K562 (cell line): ENCODE measurements around the gene G6PC3. TPM values are rescaled to one million over a fixed set of nuclear protein-coding genes. Genes with fewer than 3 reads are reported as not detected.
A peak's percentile ranks its signal among the peaks of the same experiment; 100 is the strongest.

ENCODE experiments used
- COPS2 ChIP-seq: fragments of 450-650 bp; conservative IDR thresholded peaks from 2 replicates; pipeline ENCODE4 v1.6.1; 2016; ENCODE audit warnings: mild to moderate bottlenecking, moderate library complexity
- E2F1 ChIP-seq: sonication (generic); formaldehyde crosslinking; IDR thresholded peaks from 2 replicates; pipeline ENCODE4 v1.8.1; 2023; ENCODE audit warnings: mild to moderate bottlenecking, missing genetic modification reagents, moderate library complexity
- E2F3 ChIP-seq: fragments of 250-450 bp; sonication (Bioruptor Pico); IDR thresholded peaks from 2 replicates; pipeline ENCODE4 v1.4.0; 2020; ENCODE audit warnings: mild to moderate bottlenecking
- ETV1 ChIP-seq: fragments of 450-650 bp; conservative IDR thresholded peaks from 2 replicates; pipeline ENCODE4 v1.6.1; 2016; ENCODE audit warnings: missing genetic modification characterization, control low read depth, low read depth, missing compliant biosample characterization
- FUS ChIP-seq: fragments of 200-400 bp; formaldehyde crosslinking; optimal IDR thresholded peaks from 2 replicates; pipeline ENCODE3; 2017; ENCODE audit warnings: low read depth, low read length
- HCFC1 ChIP-seq: IDR thresholded peaks from 2 replicates; pipeline ENCODE4 v1.6.1; 2012; ENCODE audit warnings: low read depth, low read length, improper control_type of control experiment
- NRF1 ChIP-seq, 2 experiments: fragments of 450-650 bp; IDR thresholded peaks in 1 of 2; conservative IDR thresholded peaks in 1 of 2; 2 replicates each; pipeline ENCODE4 v1.6.1; 2014; ENCODE audit warnings: mild to moderate bottlenecking in 2 of 2
- PML ChIP-seq: IDR thresholded peaks from 2 replicates; pipeline ENCODE4 v1.6.1; 2012; ENCODE audit warnings: low read length, inconsistent platforms
- REST ChIP-seq, 2 experiments: fragments of 450-650 bp; formaldehyde crosslinking in 1 of 2; IDR thresholded peaks; 2 replicates each; pipeline versions ENCODE4 v1.4.0 to v1.6.1; 2014 to 2020; ENCODE audit warnings: mild to moderate bottlenecking in 2 of 2, borderline replicate concordance in 1 of 2, low read depth in 1 of 2
- ZFP1 ChIP-seq: fragments of 450-650 bp; formaldehyde crosslinking; IDR thresholded peaks from 2 replicates; pipeline ENCODE4 v1.4.0; 2020; ENCODE audit warnings: mild to moderate bottlenecking, mixed read lengths
- ZNF212 ChIP-seq: fragments of 450-650 bp; formaldehyde crosslinking; IDR thresholded peaks from 2 replicates; pipeline ENCODE4 v1.4.0; 2020; ENCODE audit warnings: mild to moderate bottlenecking
- polyA plus RNA-seq, 8 experiments: library from polyadenylated mRNA; depleted of rRNA in 4 of 8; stranded (reverse) in 5 of 8; unstranded in 3 of 8; fragments of >200 nt; fragmentation: Nextera tagmentation in 2 of 8; fragmentation: Illumina TruSeq in 1 of 8; extraction: Ambion mirVana in 2 of 8; extraction: Trizol in 1 of 8; gene quantifications; 2 replicates each; pipeline versions ENCODE4 v1.2.1 to v1.2.3, GENCODE V29; 2011 to 2014; ENCODE audit warnings: inconsistent platforms in 1 of 8, missing spikeins in 1 of 8
- total RNA-seq, 7 experiments: library from RNA; depleted of rRNA in 6 of 7; stranded (reverse); fragments of >200 nt in 6 of 7; fragmentation: Illumina TruSeq in 2 of 7; extraction: Trizol in 2 of 7; gene quantifications; 2 replicates each; pipeline versions ENCODE4 v1.2.1 to v1.2.3, GENCODE V29; 2011 to 2021; ENCODE audit warnings: low replicate concordance in 1 of 7
- TF ChIP-seq, protein P1 (sequence below): fragments of 250-450 bp; sonication (Bioruptor Pico); IDR thresholded peaks from 2 replicates; pipeline ENCODE4 v1.4.0; 2020; ENCODE audit warnings: mild to moderate bottlenecking, moderate library complexity, borderline replicate concordance
- TF ChIP-seq, protein P2 (sequence below), 2 experiments: fragments of 200-800 bp in 1 of 2; sonication (Bioruptor generic) in 1 of 2; sonication (generic) in 1 of 2; formaldehyde crosslinking in 1 of 2; IDR thresholded peaks in 1 of 2; conservative IDR thresholded peaks in 1 of 2; 2 replicates each; pipeline versions ENCODE4 v1.5.0 to v1.6.1; 2016 to 2020; ENCODE audit warnings: missing compliant biosample characterization in 1 of 2, missing genetic modification characterization in 1 of 2, missing genetic modification reagents in 1 of 2

G6PC3 gene
- total and polyA plus RNA-seq, 9 of the 15 experiments (the other 6 are each of a cell fraction or from before 2014, with no cell fraction given): 10.4 to 57.8 (median 31.1) TPM

DNA sequence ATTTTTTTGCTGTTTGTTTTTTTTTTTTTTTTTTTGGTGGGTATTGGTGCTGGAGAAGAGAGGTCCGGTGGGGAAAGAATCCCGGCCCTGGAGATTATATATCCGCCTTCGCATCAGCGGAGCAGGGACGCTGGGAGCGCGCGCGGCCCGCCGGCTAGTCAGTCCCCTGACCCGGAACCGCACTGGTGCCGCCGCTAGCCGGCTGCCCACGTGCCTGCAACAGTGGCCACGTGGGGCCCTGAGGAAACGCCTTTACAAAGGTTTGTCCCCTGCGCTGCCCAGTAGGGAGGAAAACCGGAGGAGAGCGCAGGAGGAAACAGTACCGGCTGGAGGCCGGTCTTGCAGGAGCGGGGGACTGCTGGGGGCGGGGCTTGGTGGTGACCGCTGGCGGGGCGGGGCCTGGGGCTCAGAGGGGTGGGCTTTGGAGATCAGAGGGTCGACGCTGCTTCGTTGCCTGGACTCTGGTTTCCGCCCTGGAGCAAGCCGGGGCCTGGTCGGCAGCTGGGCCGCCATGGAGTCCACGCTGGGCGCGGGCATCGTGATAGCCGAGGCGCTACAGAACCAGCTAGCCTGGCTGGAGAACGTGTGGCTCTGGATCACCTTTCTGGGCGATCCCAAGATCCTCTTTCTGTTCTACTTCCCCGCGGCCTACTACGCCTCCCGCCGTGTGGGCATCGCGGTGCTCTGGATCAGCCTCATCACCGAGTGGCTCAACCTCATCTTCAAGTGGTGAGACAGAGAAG, at the start of gene G6PC3 (continued):
- TF ChIP-seq E2F1 (CRISPR knock-in tag) (no peak), REST (IDR thresholded peaks at IDR 0.05; ENCODE audit: borderline replicate concordance) (peak; percentile 93), REST (CRISPR knock-in tag; IDR thresholded peaks at IDR 0.05; ENCODE audit: low read depth) (no peak), COPS2 (no peak), HCFC1 (peak; percentile 89), FUS (no peak), ETV1 (tag) (no peak; the same call in 1 of the 2 replicates), NRF1 (conservative IDR thresholded peaks at IDR 0.05 in 1 of 2, IDR thresholded peaks at IDR 0.05 in 1 of 2) (peak; percentile 66 to 69), E2F3 (CRISPR knock-in tag) (no peak), PML (no peak; the same call in 1 of the 2 replicates), ZNF212 (no peak), ZFP1 (CRISPR knock-in tag) (no peak)
- TF ChIP-seq, protein P1, sequence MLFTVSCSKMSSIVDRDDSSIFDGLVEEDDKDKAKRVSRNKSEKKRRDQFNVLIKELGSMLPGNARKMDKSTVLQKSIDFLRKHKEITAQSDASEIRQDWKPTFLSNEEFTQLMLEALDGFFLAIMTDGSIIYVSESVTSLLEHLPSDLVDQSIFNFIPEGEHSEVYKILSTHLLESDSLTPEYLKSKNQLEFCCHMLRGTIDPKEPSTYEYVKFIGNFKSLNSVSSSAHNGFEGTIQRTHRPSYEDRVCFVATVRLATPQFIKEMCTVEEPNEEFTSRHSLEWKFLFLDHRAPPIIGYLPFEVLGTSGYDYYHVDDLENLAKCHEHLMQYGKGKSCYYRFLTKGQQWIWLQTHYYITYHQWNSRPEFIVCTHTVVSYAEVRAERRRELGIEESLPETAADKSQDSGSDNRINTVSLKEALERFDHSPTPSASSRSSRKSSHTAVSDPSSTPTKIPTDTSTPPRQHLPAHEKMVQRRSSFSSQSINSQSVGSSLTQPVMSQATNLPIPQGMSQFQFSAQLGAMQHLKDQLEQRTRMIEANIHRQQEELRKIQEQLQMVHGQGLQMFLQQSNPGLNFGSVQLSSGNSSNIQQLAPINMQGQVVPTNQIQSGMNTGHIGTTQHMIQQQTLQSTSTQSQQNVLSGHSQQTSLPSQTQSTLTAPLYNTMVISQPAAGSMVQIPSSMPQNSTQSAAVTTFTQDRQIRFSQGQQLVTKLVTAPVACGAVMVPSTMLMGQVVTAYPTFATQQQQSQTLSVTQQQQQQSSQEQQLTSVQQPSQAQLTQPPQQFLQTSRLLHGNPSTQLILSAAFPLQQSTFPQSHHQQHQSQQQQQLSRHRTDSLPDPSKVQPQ (CRISPR knock-in tag): 0 out of 2 replicates have a peak, but pooled peaks have one; percentile 51
- TF ChIP-seq, protein P2, sequence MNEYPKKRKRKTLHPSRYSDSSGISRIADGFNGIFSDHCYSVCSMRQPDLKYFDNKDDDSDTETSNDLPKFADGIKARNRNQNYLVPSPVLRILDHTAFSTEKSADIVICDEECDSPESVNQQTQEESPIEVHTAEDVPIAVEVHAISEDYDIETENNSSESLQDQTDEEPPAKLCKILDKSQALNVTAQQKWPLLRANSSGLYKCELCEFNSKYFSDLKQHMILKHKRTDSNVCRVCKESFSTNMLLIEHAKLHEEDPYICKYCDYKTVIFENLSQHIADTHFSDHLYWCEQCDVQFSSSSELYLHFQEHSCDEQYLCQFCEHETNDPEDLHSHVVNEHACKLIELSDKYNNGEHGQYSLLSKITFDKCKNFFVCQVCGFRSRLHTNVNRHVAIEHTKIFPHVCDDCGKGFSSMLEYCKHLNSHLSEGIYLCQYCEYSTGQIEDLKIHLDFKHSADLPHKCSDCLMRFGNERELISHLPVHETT (CRISPR knock-in tag; conservative IDR thresholded peaks at IDR 0.05 in 1 of 2, IDR thresholded peaks at IDR 0.05 in 1 of 2): peak in 1 of 2 experiments; percentile 99; a peak in 2 of 4 replicates
